GM23338 (cell line): ENCODE results near the gene NCCRP1.

Source experiments
- EZH2phosphoT487 ChIP-seq: fragments of 200-600 bp; sonication (generic); IDR thresholded peaks from one replicate; pipeline ENCODE4 v1.8.1; 2018; ENCODE audit warnings: antibody characterized with exemption; ENCODE audit not compliant: unreplicated experiment
- TF ChIP-seq, protein P1 (sequence below), 2 experiments: fragments of 200-600 bp in 1 of 2; sonication (generic) in 1 of 2; conservative IDR thresholded peaks; 2 replicates each; pipeline versions ENCODE4 v1.5.1 to v1.6.1; 2016 to 2017; ENCODE audit warnings: antibody characterized with exemption in 2 of 2, low read depth in 2 of 2, mild to moderate bottlenecking in 2 of 2, moderate library complexity in 1 of 2

DNA sequence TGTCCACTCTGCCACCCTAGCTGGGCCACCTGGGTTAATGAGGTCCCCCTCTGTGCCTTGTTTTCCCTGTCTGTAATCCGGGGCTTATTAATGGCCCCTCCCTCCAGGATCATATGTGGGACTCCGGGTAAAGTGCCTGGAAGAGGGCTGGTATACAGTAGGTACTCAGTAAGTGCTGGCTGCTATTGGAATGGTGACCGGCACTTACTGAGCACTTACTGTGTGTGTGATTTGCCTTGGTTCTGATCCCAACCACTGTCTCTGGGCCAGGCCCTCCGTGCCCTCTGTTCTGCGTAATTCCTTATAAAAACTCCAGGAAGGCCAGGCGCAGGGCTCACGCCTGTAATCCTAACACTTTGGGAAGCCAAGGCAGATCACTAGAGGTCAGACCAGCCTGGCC is 30.9 kb upstream of the NCCRP1 start:
- no peak for TF ChIP-seq EZH2phosphoT487
- TF ChIP-seq, protein P1, sequence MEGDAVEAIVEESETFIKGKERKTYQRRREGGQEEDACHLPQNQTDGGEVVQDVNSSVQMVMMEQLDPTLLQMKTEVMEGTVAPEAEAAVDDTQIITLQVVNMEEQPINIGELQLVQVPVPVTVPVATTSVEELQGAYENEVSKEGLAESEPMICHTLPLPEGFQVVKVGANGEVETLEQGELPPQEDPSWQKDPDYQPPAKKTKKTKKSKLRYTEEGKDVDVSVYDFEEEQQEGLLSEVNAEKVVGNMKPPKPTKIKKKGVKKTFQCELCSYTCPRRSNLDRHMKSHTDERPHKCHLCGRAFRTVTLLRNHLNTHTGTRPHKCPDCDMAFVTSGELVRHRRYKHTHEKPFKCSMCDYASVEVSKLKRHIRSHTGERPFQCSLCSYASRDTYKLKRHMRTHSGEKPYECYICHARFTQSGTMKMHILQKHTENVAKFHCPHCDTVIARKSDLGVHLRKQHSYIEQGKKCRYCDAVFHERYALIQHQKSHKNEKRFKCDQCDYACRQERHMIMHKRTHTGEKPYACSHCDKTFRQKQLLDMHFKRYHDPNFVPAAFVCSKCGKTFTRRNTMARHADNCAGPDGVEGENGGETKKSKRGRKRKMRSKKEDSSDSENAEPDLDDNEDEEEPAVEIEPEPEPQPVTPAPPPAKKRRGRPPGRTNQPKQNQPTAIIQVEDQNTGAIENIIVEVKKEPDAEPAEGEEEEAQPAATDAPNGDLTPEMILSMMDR (conservative IDR thresholded peaks at IDR 0.05; ENCODE audit: low read depth in 2 of 2): no peak
